K562 (cell line): ENCODE measurements around the gene UROS. TPM values are rescaled to one million over a fixed set of nuclear protein-coding genes. Genes with fewer than 3 reads are reported as not detected.

Experiments used
- ATAC-seq: fragments of 200-7000 bp; cut with Tn5 transposase; 3 replicates; pipeline ENCODE4 v1.9.1; 2020; ENCODE audit warnings: moderate library complexity
- BruUV-seq: library from RNA; stranded (reverse); fragments of 400-500 nt; replicated peaks from 2 replicates; lab custom pipeline; 2021; lab: Mats Ljungman, UMichigan
- CTCF ChIA-PET: fragments of 300-600 bp; formaldehyde crosslinking; extraction: SDS; loops from one replicate; lab custom pipeline; 2021; ENCODE audit warnings: low intra/inter-chr PET ratio; lab: Yijun Ruan, JAX
- POLR2A ChIA-PET: fragments of 300-600, 350-650 bp; sonication (Branson Sonifier 250); formaldehyde crosslinking; extraction: SDS; loops from one replicate; lab custom pipeline; 2021; ENCODE audit warnings: antibody characterized with exemption, inconsistent platforms; lab: Yijun Ruan, JAX
- DNase-seq, 4 experiments: peaks; one replicate each; pipeline versions ENCODE4 v3.0.0 to v3.0.0-alpha.2; 2011 to 2018; ENCODE audit warnings: low spot score in 3 of 4, mixed read lengths in 3 of 4; ENCODE audit errors: extremely low read depth in 1 of 4
- FAIRE-seq: peaks from 2 replicates; lab custom pipeline; 2011; peaks lifted over from hg19 to GRCh38; lab: Jason Lieb, UNC
- H2AFZ ChIP-seq: 2 replicates; pipeline ENCODE4 v1.6.0; 2011; ENCODE audit warnings: low read depth, low read length, control low read depth, inconsistent platforms
- H3K27ac ChIP-seq: fragments of 200-600 bp; 3 replicates; pipeline ENCODE4 v1.8.0; 2011; ENCODE audit warnings: low read depth, mild to moderate bottlenecking, control low read depth, inconsistent platforms, low read length, moderate library complexity, mixed read lengths; ENCODE audit errors: extremely low read depth
- H3K27me3 ChIP-seq, 2 experiments: fragments of 300-600 bp in 1 of 2; 2 replicates in 1 of 2; 3 replicates in 1 of 2; pipeline versions ENCODE4 v1.6.0 to v1.8.0; 2011; ENCODE audit warnings: inconsistent platforms in 2 of 2, low read length in 2 of 2, mild to moderate bottlenecking in 1 of 2, mixed read lengths in 1 of 2, moderate library complexity in 1 of 2; ENCODE audit not compliant: control insufficient read depth in 2 of 2, insufficient read depth in 2 of 2
- H3K36me3 ChIP-seq: fragments of 300-600 bp; 3 replicates; pipeline ENCODE4 v1.8.0; 2011; ENCODE audit warnings: mild to moderate bottlenecking, low read length, inconsistent platforms; ENCODE audit not compliant: control insufficient read depth, insufficient read depth
- H3K4me1 ChIP-seq, 2 experiments: fragments of 200-600 bp in 1 of 2; replicated peaks in 1 of 2; 2 replicates in 1 of 2; 3 replicates in 1 of 2; pipeline versions ENCODE4 v1.5.1 to v1.8.0; 2011; ENCODE audit warnings: inconsistent platforms in 2 of 2, low read length in 2 of 2, mild to moderate bottlenecking in 1 of 2, mixed read lengths in 1 of 2, moderate library complexity in 1 of 2; ENCODE audit not compliant: control insufficient read depth in 2 of 2, insufficient read depth in 2 of 2
- H3K4me2 ChIP-seq: 2 replicates; pipeline ENCODE4 v1.6.1; 2011; ENCODE audit warnings: low read length, control low read depth, inconsistent platforms, mixed read lengths; ENCODE audit not compliant: insufficient read depth
- H3K4me3 ChIP-seq: fragments of 200-600 bp; sonication (generic), shearing (Covaris generic); 2 replicates; pipeline ENCODE4 v1.5.1; 2016; ENCODE audit warnings: control low read depth, inconsistent platforms
- H3K79me2 ChIP-seq: fragments of 200-600 bp; 3 replicates; pipeline ENCODE4 v1.8.0; 2011; ENCODE audit warnings: low read length, inconsistent platforms; ENCODE audit not compliant: control insufficient read depth, insufficient read depth
- H3K9ac ChIP-seq, 2 experiments: 2 replicates each; pipeline versions ENCODE4 v1.6.0 to v1.6.1; 2011; ENCODE audit warnings: low read depth in 2 of 2, low read length in 2 of 2, control low read depth in 1 of 2, inconsistent platforms in 1 of 2, mild to moderate bottlenecking in 1 of 2, mixed read lengths in 1 of 2; ENCODE audit not compliant: insufficient read depth in 1 of 2
- H3K9me1 ChIP-seq: one replicate; pipeline ENCODE4 v1.6.0; 2011; ENCODE audit warnings: inconsistent platforms, mild to moderate bottlenecking, low read length, moderate library complexity; ENCODE audit not compliant: control insufficient read depth, insufficient read depth
- H3K9me3 ChIP-seq: replicated peaks from 2 replicates; pipeline ENCODE4 v1.5.1; 2011; ENCODE audit warnings: low read depth, low read length, inconsistent platforms; ENCODE audit not compliant: control insufficient read depth, insufficient read depth
- H4K20me1 ChIP-seq: replicated peaks from 2 replicates; pipeline ENCODE4 v1.6.1; 2011; ENCODE audit warnings: low read length, inconsistent platforms, mixed read lengths; ENCODE audit not compliant: control insufficient read depth, insufficient read depth
- ATF1 ChIP-seq, 2 experiments: fragments of 450-650 bp in 1 of 2; IDR thresholded peaks; 2 replicates each; pipeline ENCODE4 v1.6.1; 2016; ENCODE audit warnings: missing compliant biosample characterization in 1 of 2, missing genetic modification characterization in 1 of 2
- CREB1 ChIP-seq, 2 experiments: sonication (generic) in 1 of 2; formaldehyde crosslinking in 1 of 2; IDR thresholded peaks; 2 replicates each; pipeline versions ENCODE4 v1.6.1 to v1.8.0; 2012 to 2022; ENCODE audit warnings: inconsistent platforms in 1 of 2, mild to moderate bottlenecking in 1 of 2, missing genetic modification reagents in 1 of 2, moderate library complexity in 1 of 2
- FOXJ3 ChIP-seq: sonication (generic); formaldehyde crosslinking; IDR thresholded peaks from 2 replicates; pipeline ENCODE4 v1.4.0; 2020; ENCODE audit warnings: mild to moderate bottlenecking, missing genetic modification reagents
- HNRNPH1 ChIP-seq: fragments of 200-400 bp; formaldehyde crosslinking; optimal IDR thresholded peaks from 2 replicates; pipeline ENCODE3; 2017; ENCODE audit warnings: low read depth, mild to moderate bottlenecking, low read length, moderate library complexity
- PHTF2 ChIP-seq: fragments of 250-450 bp; sonication (Bioruptor Pico); IDR thresholded peaks from 2 replicates; pipeline ENCODE4 v1.5.0; 2021; ENCODE audit warnings: mild to moderate bottlenecking
- ZNF274 ChIP-seq: IDR thresholded peaks from 2 replicates; pipeline ENCODE4 v1.6.1; 2011; ENCODE audit warnings: low read depth, mild to moderate bottlenecking, low read length, moderate library complexity, borderline replicate concordance
- ZNF444 ChIP-seq: fragments of 250-450 bp; sonication (Bioruptor Pico); IDR thresholded peaks from 2 replicates; pipeline ENCODE4 v1.4.0; 2020; ENCODE audit warnings: mild to moderate bottlenecking, moderate library complexity
- WGBS: fragments of 100-300 bp; shearing (Covaris generic); methylation state at CpG from one replicate; pipeline ENCODE4 v1.1.6; 2016; ENCODE audit warnings: low coverage, mixed read lengths; ENCODE audit not compliant: insufficient coverage; ENCODE audit errors: missing lambda C conversion rate; 5-methylcytosine and 5-hydroxymethylcytosine counted together
- in situ Hi-C: fragments of 300-500 bp; cut with MboI; formaldehyde crosslinking; loops from 4 replicates; pipeline ENCODE4 v1.15.0; 2018; ENCODE audit warnings: inconsistent platforms, mixed read lengths
- intact Hi-C: fragments of 100-400 bp; cut with micrococcal nuclease; formaldehyde crosslinking; loops from 2 replicates; pipeline ENCODE4 v1.14.2; 2022
- polyA plus RNA-seq, 8 experiments: library from polyadenylated mRNA; depleted of rRNA in 4 of 8; stranded (reverse) in 5 of 8; unstranded in 3 of 8; fragments of >200 nt; fragmentation: Nextera tagmentation in 2 of 8; fragmentation: Illumina TruSeq in 1 of 8; extraction: Ambion mirVana in 2 of 8; extraction: Trizol in 1 of 8; gene quantifications; 2 replicates each; pipeline versions ENCODE4 v1.2.1 to v1.2.3, GENCODE V29; 2011 to 2014; ENCODE audit warnings: inconsistent platforms in 1 of 8, missing spikeins in 1 of 8
- total RNA-seq, 7 experiments: library from RNA; depleted of rRNA in 6 of 7; stranded (reverse); fragments of >200 nt in 6 of 7; fragmentation: Illumina TruSeq in 2 of 7; extraction: Trizol in 2 of 7; gene quantifications; 2 replicates each; pipeline versions ENCODE4 v1.2.1 to v1.2.3, GENCODE V29; 2011 to 2021; ENCODE audit warnings: low replicate concordance in 1 of 7
- TF ChIP-seq, protein P1 (sequence below): IDR thresholded peaks from 2 replicates; pipeline ENCODE4 v1.6.1; 2011; ENCODE audit not compliant: insufficient read length; ENCODE audit errors: extremely low read depth
- TF ChIP-seq, protein P2 (sequence below): sonication (generic); formaldehyde crosslinking; IDR thresholded peaks from 2 replicates; pipeline ENCODE4 v1.8.1; 2023; ENCODE audit warnings: mild to moderate bottlenecking, missing genetic modification reagents, moderate library complexity

The UROS gene
- total and polyA plus RNA-seq, 9 of the 15 experiments (the other 6 are each of a cell fraction or from before 2014, with no cell fraction given), result 6.4 to 39.1 (median 32.3) TPM

DNA sequence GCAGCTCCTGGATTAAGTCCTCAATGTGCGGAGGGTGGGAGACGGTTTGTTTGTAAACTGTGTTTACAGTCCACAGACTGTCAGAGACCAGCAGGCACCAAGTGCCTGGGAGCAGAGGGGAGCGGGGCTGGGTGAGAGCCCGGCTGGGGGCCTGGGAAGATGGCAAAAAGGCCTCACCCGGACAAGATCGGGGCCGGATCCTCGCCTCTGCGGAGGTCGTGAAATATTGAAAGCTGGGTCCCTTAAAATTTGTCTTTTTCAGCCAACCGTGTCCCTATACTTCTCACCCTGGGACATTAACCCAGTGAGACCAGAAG, 50.2 kb downstream of the UROS start:
- in situ Hi-C loops, result no loop called here
- ChIA-PET POLR2A (no interaction called here), CTCF (no interaction called here)
- no peaks in the 10 kb centered on the region for H3K9me3 ChIP-seq
- no peak overlapping the region for H2AFZ ChIP-seq
- no peak overlapping the region for H3K4me3 ChIP-seq
- DNase-seq (no peak), ATAC-seq (no peak), FAIRE-seq (no peak)
- H3K27me3 ChIP-seq, result no peaks in the 10 kb centered on the region
- no peak for TF ChIP-seq ATF1 (CRISPR knock-in tag; IDR thresholded peaks at IDR 0.05)
- TF ChIP-seq ATF1 (tag; IDR thresholded peaks at IDR 0.05), result no peak
- no peak for TF ChIP-seq CREB1 (IDR thresholded peaks at IDR 0.05)
- no peak for TF ChIP-seq CREB1 (CRISPR knock-in tag; IDR thresholded peaks at IDR 0.05)
- no peak for TF ChIP-seq HNRNPH1
- no peak for TF ChIP-seq ZNF274
- no peak for TF ChIP-seq FOXJ3 (CRISPR knock-in tag)
- TF ChIP-seq, protein P1, sequence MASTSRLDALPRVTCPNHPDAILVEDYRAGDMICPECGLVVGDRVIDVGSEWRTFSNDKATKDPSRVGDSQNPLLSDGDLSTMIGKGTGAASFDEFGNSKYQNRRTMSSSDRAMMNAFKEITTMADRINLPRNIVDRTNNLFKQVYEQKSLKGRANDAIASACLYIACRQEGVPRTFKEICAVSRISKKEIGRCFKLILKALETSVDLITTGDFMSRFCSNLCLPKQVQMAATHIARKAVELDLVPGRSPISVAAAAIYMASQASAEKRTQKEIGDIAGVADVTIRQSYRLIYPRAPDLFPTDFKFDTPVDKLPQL, result no peak
- TF ChIP-seq, protein P2, sequence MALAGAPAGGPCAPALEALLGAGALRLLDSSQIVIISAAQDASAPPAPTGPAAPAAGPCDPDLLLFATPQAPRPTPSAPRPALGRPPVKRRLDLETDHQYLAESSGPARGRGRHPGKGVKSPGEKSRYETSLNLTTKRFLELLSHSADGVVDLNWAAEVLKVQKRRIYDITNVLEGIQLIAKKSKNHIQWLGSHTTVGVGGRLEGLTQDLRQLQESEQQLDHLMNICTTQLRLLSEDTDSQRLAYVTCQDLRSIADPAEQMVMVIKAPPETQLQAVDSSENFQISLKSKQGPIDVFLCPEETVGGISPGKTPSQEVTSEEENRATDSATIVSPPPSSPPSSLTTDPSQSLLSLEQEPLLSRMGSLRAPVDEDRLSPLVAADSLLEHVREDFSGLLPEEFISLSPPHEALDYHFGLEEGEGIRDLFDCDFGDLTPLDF, result no peak
- no peak for TF ChIP-seq PHTF2 (CRISPR knock-in tag)
- no peak for TF ChIP-seq ZNF444 (CRISPR knock-in tag)
- no peaks in the 10 kb centered on the region for H3K36me3 ChIP-seq
- no peak overlapping the region for H3K9ac ChIP-seq
- intact Hi-C loops, result no loop called here
- no peaks in the 10 kb centered on the region for H3K9me1 ChIP-seq
- H3K79me2 ChIP-seq, result no peaks in the 10 kb centered on the region
- 31% methylated on average over 3 of the region's 11 CpGs for WGBS
- H4K20me1 ChIP-seq, result no peaks in the 10 kb centered on the region
- BruUV-seq, result no TSS peak
- H3K27ac ChIP-seq, result no peak overlapping the region
- H3K4me1 ChIP-seq, result peaks cover 0 to 13% of the 10 kb centered on the region in 2 experiments; a peak in 2 of 5 replicates
- no peak overlapping the region for H3K4me2 ChIP-seq
